ENCODE measurements around the gene MSH2.

DNA sequence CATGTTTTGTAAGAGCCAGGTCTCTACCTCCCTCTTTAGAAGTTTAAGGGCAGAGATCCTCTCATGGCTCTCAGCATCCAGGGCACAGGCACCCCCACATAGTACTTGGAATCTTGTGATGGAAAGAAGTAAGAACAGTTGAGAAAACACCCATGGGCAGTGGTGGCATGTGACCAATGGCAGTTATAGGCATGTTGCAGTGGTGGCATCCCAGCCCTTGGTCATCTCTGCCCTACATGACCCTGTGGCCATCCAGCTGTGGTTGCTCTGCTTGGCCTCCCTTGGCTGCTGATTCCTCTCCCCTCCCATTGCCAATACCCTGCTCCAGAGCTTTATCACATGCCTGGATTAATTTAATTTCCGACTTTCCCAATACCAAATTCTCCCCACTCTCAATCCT, 13.3 kb upstream of the MSH2 start:
- TF ChIP-seq EZH2 (IDR thresholded peaks at IDR 0.05; ENCODE audit: insufficient read depth, poor library complexity, severe bottlenecking) = no peak
- TF ChIP-seq EZH2phosphoT487 (IDR thresholded peaks at IDR 0.05; ENCODE audit: insufficient read depth, low read depth) = no peak

All from GM23248 (cell line).